ENCODE measurements around the gene PRADC1. TPM values are rescaled to one million over a fixed set of nuclear protein-coding genes. Genes with fewer than 3 reads are reported as not detected.

PRADC1 gene
- total RNA-seq, 1 experiment from 2014 or later, result 35.4 TPM

GRCh38 chr2:73223821-73224220 is 9.2 kb downstream of the PRADC1 start:
- DNase-seq, result no peak

GRCh38 chr2:73218298-73218697 is 14.7 kb downstream of the PRADC1 start:
- H3K9me2 ChIP-seq (replicated peaks; ENCODE audit: insufficient read depth, low read length), result no peaks in the 10 kb centered on the region
- H3K9ac ChIP-seq (ENCODE audit: low read length), result no peak overlapping the region
- H3K79me2 ChIP-seq (ENCODE audit: low read length), result peaks cover 50% of the 10 kb centered on the region
- no peaks in the 10 kb centered on the region for H3K27me3 ChIP-seq (ENCODE audit: low read length)
- no peak for DNase-seq
- no peaks in the 10 kb centered on the region for H4K20me1 ChIP-seq (ENCODE audit: insufficient read depth, low read depth, low read length)
- H3K27ac ChIP-seq (ENCODE audit: low read length), result no peak overlapping the region
- H3K36me3 ChIP-seq (ENCODE audit: insufficient read depth, low read length), result no peaks in the 10 kb centered on the region; the same call in 1 of the 2 replicates
- no peak overlapping the region for H3K4me3 ChIP-seq (ENCODE audit: low read length)
- peaks cover 22% of the 10 kb centered on the region for H3K4me1 ChIP-seq (ENCODE audit: low read length)
- H3K4me2 ChIP-seq (ENCODE audit: low read depth, low read length, poor library complexity, severe bottlenecking), result no peak overlapping the region
- H3K9me3 ChIP-seq (ENCODE audit: low read length), result no peaks in the 10 kb centered on the region
- H2AFZ ChIP-seq (ENCODE audit: low read length), result no peak overlapping the region

More at GRCh38 chr2:73223821-73224220, 9.2 kb downstream of the PRADC1 start:
- Histone ChIP-seq H2AFZ (ENCODE audit: low read length) (no peak overlapping the region), H4K20me1 (ENCODE audit: insufficient read depth, low read depth, low read length) (no peaks in the 10 kb centered on the region), H3K4me3 (ENCODE audit: low read length) (no peak overlapping the region), H3K27ac (ENCODE audit: low read length) (no peak overlapping the region), H3K36me3 (ENCODE audit: insufficient read depth, low read length) (peaks cover 3% of the 10 kb centered on the region), H3K27me3 (ENCODE audit: low read length) (no peaks in the 10 kb centered on the region), H3K9me2 (replicated peaks; ENCODE audit: insufficient read depth, low read length) (no peaks in the 10 kb centered on the region), H3K79me2 (ENCODE audit: low read length) (peaks cover 4% of the 10 kb centered on the region), H3K4me2 (ENCODE audit: low read depth, low read length, poor library complexity, severe bottlenecking) (no peak overlapping the region), H3K9me3 (ENCODE audit: low read length) (no peaks in the 10 kb centered on the region), H3K4me1 (ENCODE audit: low read length) (no peaks in the 10 kb centered on the region), H3K9ac (ENCODE audit: low read length) (no peak overlapping the region)

- H3K4me1 ChIP-seq (ENCODE audit: low read length), result peaks cover 26% of the 10 kb centered on the region
- no peak for DNase-seq
- H3K79me2 ChIP-seq (ENCODE audit: low read length), result peaks cover 50% of the 10 kb centered on the region
- H3K27me3 ChIP-seq (ENCODE audit: low read length), result no peaks in the 10 kb centered on the region
- H2AFZ ChIP-seq (ENCODE audit: low read length), result no peak overlapping the region
- no peak overlapping the region for H3K4me2 ChIP-seq (ENCODE audit: low read depth, low read length, poor library complexity, severe bottlenecking)
- H3K27ac ChIP-seq (ENCODE audit: low read length), result no peak overlapping the region
- no peaks in the 10 kb centered on the region for H4K20me1 ChIP-seq (ENCODE audit: insufficient read depth, low read depth, low read length)
- H3K4me3 ChIP-seq (ENCODE audit: low read length), result no peak overlapping the region
- no peak overlapping the region for H3K9ac ChIP-seq (ENCODE audit: low read length)
- H3K9me2 ChIP-seq (replicated peaks; ENCODE audit: insufficient read depth, low read length), result no peaks in the 10 kb centered on the region
- no peaks in the 10 kb centered on the region; the same call in 1 of the 2 replicates for H3K36me3 ChIP-seq (ENCODE audit: insufficient read depth, low read length)
- H3K9me3 ChIP-seq (ENCODE audit: low read length), result no peaks in the 10 kb centered on the region
Measured at GRCh38 chr2:73217826-73218225, 15.2 kb downstream of the PRADC1 start.

- H3K36me3 ChIP-seq (ENCODE audit: insufficient read depth, low read length), result no peaks in the 10 kb centered on the region; the same call in 1 of the 2 replicates
- no peak overlapping the region for H3K4me2 ChIP-seq (ENCODE audit: low read depth, low read length, poor library complexity, severe bottlenecking)
- H3K79me2 ChIP-seq (ENCODE audit: low read length), result peaks cover 50% of the 10 kb centered on the region
- no peaks in the 10 kb centered on the region for H3K9me2 ChIP-seq (replicated peaks; ENCODE audit: insufficient read depth, low read length)
- H3K4me1 ChIP-seq (ENCODE audit: low read length), result peaks cover 30% of the 10 kb centered on the region
- H3K4me3 ChIP-seq (ENCODE audit: low read length), result no peak overlapping the region
- no peak for DNase-seq
- H3K9me3 ChIP-seq (ENCODE audit: low read length), result no peaks in the 10 kb centered on the region
- no peak overlapping the region for H2AFZ ChIP-seq (ENCODE audit: low read length)
- H3K27me3 ChIP-seq (ENCODE audit: low read length), result no peaks in the 10 kb centered on the region
- H4K20me1 ChIP-seq (ENCODE audit: insufficient read depth, low read depth, low read length), result no peaks in the 10 kb centered on the region
- H3K27ac ChIP-seq (ENCODE audit: low read length), result no peak overlapping the region
- H3K9ac ChIP-seq (ENCODE audit: low read length), result no peak overlapping the region
Measured at GRCh38 chr2:73217160-73217559, 15.9 kb downstream of the PRADC1 start.

GRCh38 chr2:73215254-73215653 is 17.8 kb downstream of the PRADC1 start:
- H3K4me3 ChIP-seq (ENCODE audit: low read length), result peak overlapping the region; percentile 81
- no peaks in the 10 kb centered on the region for H4K20me1 ChIP-seq (ENCODE audit: insufficient read depth, low read depth, low read length)
- H3K4me2 ChIP-seq (ENCODE audit: low read depth, low read length, poor library complexity, severe bottlenecking), result peak overlapping the region; percentile 77
- no peaks in the 10 kb centered on the region for H3K27me3 ChIP-seq (ENCODE audit: low read length)
- no peaks in the 10 kb centered on the region for H3K9me3 ChIP-seq (ENCODE audit: low read length)
- peak overlapping the region; percentile 79 for H3K9ac ChIP-seq (ENCODE audit: low read length)
- H3K9me2 ChIP-seq (replicated peaks; ENCODE audit: insufficient read depth, low read length), result no peaks in the 10 kb centered on the region
- H3K79me2 ChIP-seq (ENCODE audit: low read length), result peaks cover 50% of the 10 kb centered on the region
- no peak for DNase-seq
- peaks cover 30% of the 10 kb centered on the region for H3K4me1 ChIP-seq (ENCODE audit: low read length)
- peak overlapping the region; percentile 34; the same call in 1 of the 2 replicates for H3K27ac ChIP-seq (ENCODE audit: low read length)
- H3K36me3 ChIP-seq (ENCODE audit: insufficient read depth, low read length), result no peaks in the 10 kb centered on the region
- H2AFZ ChIP-seq (ENCODE audit: low read length), result no peak overlapping the region

GRCh38 chr2:73214120-73215035 is 18.7 kb downstream of the PRADC1 start, which contains the start of gene SMYD5:
Gene SMYD5, plus strand, starts transcription at chr2:73214245. Its CDS starts 22 bp downstream, at chr2:73214267.
- Histone ChIP-seq H3K27ac (ENCODE audit: low read length) (peak within 1 kb of the TSS; percentile 34), H3K4me3 (ENCODE audit: low read length) (peak within 1 kb of the TSS; percentile 81), H4K20me1 (ENCODE audit: insufficient read depth, low read depth, low read length) (no peaks in the 10 kb centered on the region), H3K27me3 (ENCODE audit: low read length) (no peaks in the 10 kb centered on the region), H3K9me2 (replicated peaks; ENCODE audit: insufficient read depth, low read length) (no peaks in the 10 kb centered on the region), H2AFZ (ENCODE audit: low read length) (peak within 1 kb of the TSS; percentile 73; the same call in 1 of the 2 replicates), H3K36me3 (ENCODE audit: insufficient read depth, low read length) (no peaks in the 10 kb centered on the region), H3K4me2 (ENCODE audit: low read depth, low read length, poor library complexity, severe bottlenecking) (peak within 1 kb of the TSS; percentile 77), H3K9me3 (ENCODE audit: low read length) (no peaks in the 10 kb centered on the region), H3K4me1 (ENCODE audit: low read length) (peaks cover 30% of the 10 kb centered on the region), H3K9ac (ENCODE audit: low read length) (peak within 1 kb of the TSS; percentile 79), H3K79me2 (ENCODE audit: low read length) (peaks cover 50% of the 10 kb centered on the region)
- peak; percentile 98 for DNase-seq

- H3K36me3 ChIP-seq (ENCODE audit: insufficient read depth, low read length), result no peaks in the 10 kb centered on the region
- H3K9me3 ChIP-seq (ENCODE audit: low read length), result no peaks in the 10 kb centered on the region
- peaks cover 30% of the 10 kb centered on the region for H3K4me1 ChIP-seq (ENCODE audit: low read length)
- peak overlapping the region; percentile 10; the same call in 1 of the 2 replicates for H3K9ac ChIP-seq (ENCODE audit: low read length)
- peak; percentile 95 for DNase-seq
- peaks cover 34% of the 10 kb centered on the region for H3K79me2 ChIP-seq (ENCODE audit: low read length)
- H3K4me2 ChIP-seq (ENCODE audit: low read depth, low read length, poor library complexity, severe bottlenecking), result peak overlapping the region; percentile 26
- H2AFZ ChIP-seq (ENCODE audit: low read length), result no peak overlapping the region
- H4K20me1 ChIP-seq (ENCODE audit: insufficient read depth, low read depth, low read length), result no peaks in the 10 kb centered on the region
- H3K27me3 ChIP-seq (ENCODE audit: low read length), result no peaks in the 10 kb centered on the region
- H3K4me3 ChIP-seq (ENCODE audit: low read length), result no peak overlapping the region
- no peak overlapping the region for H3K27ac ChIP-seq (ENCODE audit: low read length)
- no peaks in the 10 kb centered on the region for H3K9me2 ChIP-seq (replicated peaks; ENCODE audit: insufficient read depth, low read length)
Measured at GRCh38 chr2:73212448-73213176, 20.4 kb downstream of the PRADC1 start.

- no peak for DNase-seq
- Histone ChIP-seq H2AFZ (ENCODE audit: low read length) (no peak overlapping the region), H3K4me3 (ENCODE audit: low read length) (no peak overlapping the region), H3K4me1 (ENCODE audit: low read length) (peaks cover 26% of the 10 kb centered on the region), H3K4me2 (ENCODE audit: low read depth, low read length, poor library complexity, severe bottlenecking) (no peak overlapping the region), H3K79me2 (ENCODE audit: low read length) (peaks cover 29% of the 10 kb centered on the region), H4K20me1 (ENCODE audit: insufficient read depth, low read depth, low read length) (no peaks in the 10 kb centered on the region), H3K9ac (ENCODE audit: low read length) (no peak overlapping the region), H3K36me3 (ENCODE audit: insufficient read depth, low read length) (no peaks in the 10 kb centered on the region), H3K9me2 (replicated peaks; ENCODE audit: insufficient read depth, low read length) (no peaks in the 10 kb centered on the region), H3K27ac (ENCODE audit: low read length) (no peak overlapping the region), H3K27me3 (ENCODE audit: low read length) (no peaks in the 10 kb centered on the region), H3K9me3 (ENCODE audit: low read length) (no peaks in the 10 kb centered on the region)
Measured at GRCh38 chr2:73212098-73212447, 21.0 kb downstream of the PRADC1 start.
